MCF 10A (cell line): ENCODE data around the gene EIF4A3. TPM values are rescaled to one million over a fixed set of nuclear protein-coding genes. Genes with fewer than 3 reads are reported as not detected.
"Not testable (repeated sequence)": the region's sequence is repeated elsewhere in the genome, so short reads cannot be mapped to it uniquely, and the experiment has no call there.

Experiments used
- BruUV-seq: library from RNA; stranded (reverse); fragments of 400-500 nt; replicated peaks from 2 replicates; lab custom pipeline; 2021; lab: Mats Ljungman, UMichigan
- CTCF ChIA-PET: fragments of 300-600 bp; sonication (Branson Sonifier 250); formaldehyde crosslinking; extraction: SDS; loops from one replicate; lab custom pipeline; 2021; ENCODE audit warnings: antibody characterized with exemption, inconsistent platforms; lab: Yijun Ruan, JAX
- POLR2A ChIA-PET: fragments of 300-600, 350-650 bp; sonication (Branson Sonifier 250); formaldehyde crosslinking; extraction: SDS; loops from one replicate; lab custom pipeline; 2020; ENCODE audit warnings: antibody characterized with exemption, inconsistent platforms; lab: Yijun Ruan, JAX
- DNase-seq: peaks from one replicate; pipeline ENCODE4 v3.0.0-alpha.2; 2018; ENCODE audit not compliant: unreplicated experiment
- H3K27ac Mint-ChIP-seq: one replicate; pipeline ENCODE4 v1.8.0; 2022; ENCODE audit warnings: mild to moderate bottlenecking, low read depth, mixed read lengths; ENCODE audit not compliant: unreplicated experiment
- H3K27me3 Mint-ChIP-seq: one replicate; pipeline ENCODE4 v1.8.0; 2022; ENCODE audit warnings: mixed read lengths; ENCODE audit not compliant: insufficient read depth, unreplicated experiment
- H3K36me3 Mint-ChIP-seq: one replicate; pipeline ENCODE4 v1.8.0; 2022; ENCODE audit warnings: mild to moderate bottlenecking, moderate library complexity, mixed read lengths; ENCODE audit not compliant: insufficient read depth, unreplicated experiment
- H3K4me1 Mint-ChIP-seq: one replicate; pipeline ENCODE4 v1.8.0; 2022; ENCODE audit warnings: mixed read lengths; ENCODE audit not compliant: insufficient read depth, unreplicated experiment
- H3K4me3 Mint-ChIP-seq: one replicate; pipeline ENCODE4 v1.8.0; 2022; ENCODE audit warnings: mild to moderate bottlenecking, moderate library complexity, mixed read lengths; ENCODE audit not compliant: unreplicated experiment
- H3K9me3 Mint-ChIP-seq: one replicate; pipeline ENCODE4 v1.8.0; 2022; ENCODE audit warnings: mixed read lengths; ENCODE audit not compliant: unreplicated experiment
- CTCF ChIP-seq: fragments of 200-600 bp; IDR thresholded peaks from one replicate; pipeline ENCODE4 v1.8.0; 2022; ENCODE audit warnings: antibody characterized with exemption, mild to moderate bottlenecking; ENCODE audit not compliant: unreplicated experiment
- intact Hi-C: fragments of 100-400 bp; cut with micrococcal nuclease; formaldehyde crosslinking; loops from 2 replicates; pipeline ENCODE4 v1.14.1; 2022
- total RNA-seq: library from RNA; stranded (reverse); gene quantifications from 2 replicates; pipeline ENCODE4 v1.2.3, GENCODE V29; 2022

The EIF4A3 gene
- total RNA-seq, 1 experiment from 2014 or later, result 87.0 TPM

GRCh38 chr17:80163336-80163735 is 16.4 kb upstream of the EIF4A3 start:
- ChIA-PET CTCF (no interaction called here), POLR2A (interaction anchor here (1.1 kb wide), 1 partner anchor 20 kb away, joined by 3 read pairs; no protein-coding TSS in a partner anchor)
- no peaks in the 10 kb centered on the region for H3K9me3 Mint-ChIP-seq
- no TSS peak for BruUV-seq
- peaks cover 11% of the 10 kb centered on the region for H3K27me3 Mint-ChIP-seq
- no peak for TF ChIP-seq CTCF
- intact Hi-C loops, result no loop called here
- no peak for DNase-seq
- no peak overlapping the region for H3K4me3 Mint-ChIP-seq
- no peak overlapping the region for H3K27ac Mint-ChIP-seq
- no peaks in the 10 kb centered on the region for H3K36me3 Mint-ChIP-seq
- H3K4me1 Mint-ChIP-seq, result no peaks in the 10 kb centered on the region

- no TSS peak for BruUV-seq
- ChIA-PET POLR2A (no interaction called here), CTCF (interaction anchor here (0.6 kb wide), 1 partner anchor 773 kb away, joined by 3 read pairs; no protein-coding TSS in a partner anchor)
- no peak for TF ChIP-seq CTCF
- no peak overlapping the region for H3K4me3 Mint-ChIP-seq
- peaks cover 11% of the 10 kb centered on the region for H3K27me3 Mint-ChIP-seq
- DNase-seq, result no peak
- H3K4me1 Mint-ChIP-seq, result no peaks in the 10 kb centered on the region
- H3K27ac Mint-ChIP-seq, result no peak overlapping the region
- no peaks in the 10 kb centered on the region for H3K9me3 Mint-ChIP-seq
- no peaks in the 10 kb centered on the region for H3K36me3 Mint-ChIP-seq
- intact Hi-C loops, result no loop called here
Measured at GRCh38 chr17:80160536-80160935, 13.6 kb upstream of the EIF4A3 start.

GRCh38 chr17:80158846-80159245 is 11.9 kb upstream of the EIF4A3 start:
- POLR2A ChIA-PET, result interaction anchor here (1.2 kb wide), 1 partner anchor 11 kb away, joined by 3 read pairs; no protein-coding TSS in a partner anchor
- CTCF ChIA-PET, result no interaction called here
- intact Hi-C loops, result no loop called here
- Mint-ChIP-seq H3K9me3 (no peaks in the 10 kb centered on the region), H3K36me3 (no peaks in the 10 kb centered on the region), H3K27ac (no peak overlapping the region), H3K4me1 (no peaks in the 10 kb centered on the region), H3K4me3 (no peak overlapping the region), H3K27me3 (peaks cover 3% of the 10 kb centered on the region)
- TF ChIP-seq CTCF, result no peak
- no peak for DNase-seq
- BruUV-seq, result no TSS peak

- DNase-seq, H3K27me3 Mint-ChIP-seq, intact Hi-C loops, H3K36me3 Mint-ChIP-seq, POLR2A ChIA-PET, BruUV-seq, H3K4me3 Mint-ChIP-seq, H3K27ac Mint-ChIP-seq, H3K9me3 Mint-ChIP-seq, H3K4me1 Mint-ChIP-seq: not testable (repeated sequence)
- CTCF ChIA-PET, result interaction anchor here (0.7 kb wide), 1 partner anchor 32 kb away, joined by 3 read pairs; no protein-coding TSS in a partner anchor
Measured at GRCh38 chr17:80155600-80155999, 8.7 kb upstream of the EIF4A3 start.

- no peak overlapping the region for H3K4me3 Mint-ChIP-seq
- H3K36me3 Mint-ChIP-seq, result peaks cover 3% of the 10 kb centered on the region
- intact Hi-C loops, result no loop called here
- POLR2A ChIA-PET, result no interaction called here
- no peak for DNase-seq
- H3K27me3 Mint-ChIP-seq, result no peaks in the 10 kb centered on the region
- H3K4me1 Mint-ChIP-seq, result peaks cover 7% of the 10 kb centered on the region
- no peaks in the 10 kb centered on the region for H3K9me3 Mint-ChIP-seq
- no peak for TF ChIP-seq CTCF
- CTCF ChIA-PET, result no interaction called here
- H3K27ac Mint-ChIP-seq, result no peak overlapping the region
- BruUV-seq, result no TSS peak
Measured at GRCh38 chr17:80154166-80154565, 7.2 kb upstream of the EIF4A3 start.
